K562 (cell line): Measurements from ENCODE around the gene RAB3IP.

Experiments used
- MLLT1 ChIP-seq, 2 experiments: fragments of 450-650 bp; IDR thresholded peaks; 2 replicates each; pipeline ENCODE4 v1.6.1; 2016
- RAD21 ChIP-seq, 2 experiments: fragments of 250-450 bp in 1 of 2; fragments of 450-650 bp in 1 of 2; sonication (Bioruptor Pico) in 1 of 2; formaldehyde crosslinking in 1 of 2; IDR thresholded peaks in 1 of 2; conservative IDR thresholded peaks in 1 of 2; 2 replicates each; pipeline versions ENCODE4 v1.4.0 to v1.8.0; 2020 to 2022; ENCODE audit warnings: mild to moderate bottlenecking in 2 of 2, moderate library complexity in 1 of 2

- TF ChIP-seq MLLT1 (IDR thresholded peaks at IDR 0.05) (no peak), RAD21 (CRISPR knock-in tag; conservative IDR thresholded peaks at IDR 0.05 in 1 of 2, IDR thresholded peaks at IDR 0.05 in 1 of 2) (no peak)
Observed at GRCh38 chr12:69837657-69838415, 99.2 kb downstream of the RAB3IP start.
